ENCODE data around the gene MX1. TPM values are rescaled to one million over a fixed set of nuclear protein-coding genes. Genes with fewer than 3 reads are reported as not detected.

Gene MX1
- total RNA-seq, 1 donor from 2014 or later, result 4.5 TPM

DNA sequence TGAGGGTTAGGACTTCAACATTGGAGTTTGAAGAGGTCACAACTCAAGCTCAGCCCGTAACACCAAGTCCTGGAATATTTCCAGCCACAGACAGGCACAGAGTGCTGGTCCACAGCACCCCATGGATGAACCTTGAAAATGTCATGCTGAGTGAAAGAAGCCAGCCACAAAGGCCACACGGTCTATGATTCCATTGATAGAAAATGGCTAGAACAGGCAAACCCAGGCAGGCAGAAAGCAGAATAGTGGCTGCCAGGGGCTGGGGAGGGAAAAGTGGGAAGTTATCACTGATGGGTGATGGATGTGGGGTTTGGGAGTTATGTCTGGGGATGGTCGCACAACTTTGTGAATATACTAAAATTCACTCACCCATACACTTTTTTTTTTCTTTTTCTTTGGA is 21.3 kb downstream of the MX1 start:
- Mint-ChIP-seq H3K4me1 (ENCODE audit: unreplicated experiment) (peaks cover 7% of the 10 kb centered on the region), H3K27ac (ENCODE audit: unreplicated experiment) (no peak overlapping the region), H3K36me3 (ENCODE audit: low read depth, unreplicated experiment) (no peaks in the 10 kb centered on the region), H3K27me3 (ENCODE audit: unreplicated experiment) (peaks cover 1% of the 10 kb centered on the region), H3K9me3 (ENCODE audit: unreplicated experiment) (no peaks in the 10 kb centered on the region), H3K4me3 (ENCODE audit: unreplicated experiment) (no peak overlapping the region)
- TF ChIP-seq, protein P1, sequence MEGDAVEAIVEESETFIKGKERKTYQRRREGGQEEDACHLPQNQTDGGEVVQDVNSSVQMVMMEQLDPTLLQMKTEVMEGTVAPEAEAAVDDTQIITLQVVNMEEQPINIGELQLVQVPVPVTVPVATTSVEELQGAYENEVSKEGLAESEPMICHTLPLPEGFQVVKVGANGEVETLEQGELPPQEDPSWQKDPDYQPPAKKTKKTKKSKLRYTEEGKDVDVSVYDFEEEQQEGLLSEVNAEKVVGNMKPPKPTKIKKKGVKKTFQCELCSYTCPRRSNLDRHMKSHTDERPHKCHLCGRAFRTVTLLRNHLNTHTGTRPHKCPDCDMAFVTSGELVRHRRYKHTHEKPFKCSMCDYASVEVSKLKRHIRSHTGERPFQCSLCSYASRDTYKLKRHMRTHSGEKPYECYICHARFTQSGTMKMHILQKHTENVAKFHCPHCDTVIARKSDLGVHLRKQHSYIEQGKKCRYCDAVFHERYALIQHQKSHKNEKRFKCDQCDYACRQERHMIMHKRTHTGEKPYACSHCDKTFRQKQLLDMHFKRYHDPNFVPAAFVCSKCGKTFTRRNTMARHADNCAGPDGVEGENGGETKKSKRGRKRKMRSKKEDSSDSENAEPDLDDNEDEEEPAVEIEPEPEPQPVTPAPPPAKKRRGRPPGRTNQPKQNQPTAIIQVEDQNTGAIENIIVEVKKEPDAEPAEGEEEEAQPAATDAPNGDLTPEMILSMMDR (IDR thresholded peaks at IDR 0.05; ENCODE audit: unreplicated experiment), result no peak
- DNase-seq (ENCODE audit: low spot score), result no peak

DNA sequence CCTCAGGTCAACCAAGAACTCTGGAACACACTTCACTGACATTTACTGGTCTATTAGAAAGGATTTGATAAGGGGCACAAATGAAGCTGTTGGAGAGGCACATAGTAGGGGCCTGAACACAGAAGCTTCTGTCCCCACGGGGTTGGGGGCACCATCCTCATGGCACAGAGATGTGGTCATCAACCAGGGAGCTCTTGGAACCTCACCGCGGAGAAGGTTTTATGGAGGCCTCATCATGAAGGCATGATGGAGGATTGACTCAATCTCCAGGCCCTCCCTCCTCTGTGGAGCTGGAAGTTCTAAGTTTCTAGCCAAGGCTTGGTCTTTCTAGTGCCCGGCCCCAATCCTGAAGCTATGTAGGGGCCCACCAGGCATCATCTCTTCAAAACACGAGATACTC is 23.6 kb downstream of the MX1 start:
- no peak for DNase-seq (ENCODE audit: low spot score)
- TF ChIP-seq, protein P1 (IDR thresholded peaks at IDR 0.05; ENCODE audit: unreplicated experiment), result no peak
- H3K4me1 Mint-ChIP-seq (ENCODE audit: unreplicated experiment), result peaks cover 7% of the 10 kb centered on the region
- no peaks in the 10 kb centered on the region for H3K36me3 Mint-ChIP-seq (ENCODE audit: low read depth, unreplicated experiment)
- H3K27ac Mint-ChIP-seq (ENCODE audit: unreplicated experiment), result no peak overlapping the region
- H3K27me3 Mint-ChIP-seq (ENCODE audit: unreplicated experiment), result peaks cover 1% of the 10 kb centered on the region
- H3K4me3 Mint-ChIP-seq (ENCODE audit: unreplicated experiment), result no peak overlapping the region
- H3K9me3 Mint-ChIP-seq (ENCODE audit: unreplicated experiment), result no peaks in the 10 kb centered on the region

DNA sequence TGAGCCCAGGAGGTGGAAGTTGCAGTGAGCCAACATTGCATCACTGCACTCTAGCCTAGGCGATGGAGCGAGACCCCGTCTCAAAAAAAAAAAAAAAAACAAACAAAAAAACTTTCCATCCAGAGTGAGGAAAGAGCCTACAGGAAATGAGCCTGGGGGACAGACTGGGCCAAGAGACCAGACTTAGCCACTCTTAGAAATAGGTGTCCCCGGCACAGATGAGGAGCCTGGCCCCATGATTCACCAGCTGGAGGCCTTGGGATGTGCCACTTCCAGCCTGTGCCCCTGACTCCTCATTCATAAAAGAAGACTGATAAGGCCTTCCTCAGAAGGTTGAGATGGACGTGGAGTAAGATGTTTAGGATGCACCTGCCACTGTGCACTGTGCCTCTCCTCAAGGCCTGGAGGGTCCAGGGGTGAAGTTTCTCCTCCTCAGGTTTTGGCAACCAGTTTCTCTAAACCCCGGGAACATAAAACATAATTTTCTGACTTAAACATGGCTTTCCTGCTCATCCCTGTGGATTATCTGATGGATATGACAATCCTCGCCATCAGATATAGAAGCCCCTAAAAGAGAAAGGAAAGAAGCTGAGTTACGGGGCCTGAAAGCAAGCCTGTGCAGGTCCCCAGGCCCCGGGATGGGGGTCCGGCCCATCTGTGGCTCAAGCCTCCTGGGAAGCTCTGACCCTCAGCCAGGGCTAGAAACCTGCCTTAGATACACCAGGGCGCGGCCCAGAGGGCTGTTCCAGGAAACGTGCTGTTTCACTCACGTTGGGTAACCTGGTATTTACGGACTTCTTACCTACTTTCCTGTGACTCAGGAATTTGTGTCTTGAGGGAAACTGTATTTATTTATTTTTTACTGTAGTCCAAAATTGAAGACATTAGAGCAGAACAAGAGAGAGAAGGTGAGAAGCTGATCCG is 26.0 kb downstream of the MX1 start:
- no peak overlapping the region for H3K4me3 Mint-ChIP-seq (ENCODE audit: unreplicated experiment)
- no peaks in the 10 kb centered on the region for H3K9me3 Mint-ChIP-seq (ENCODE audit: unreplicated experiment)
- no peak for DNase-seq (ENCODE audit: low spot score)
- H3K27ac Mint-ChIP-seq (ENCODE audit: unreplicated experiment), result no peak overlapping the region
- TF ChIP-seq, protein P1 (IDR thresholded peaks at IDR 0.05; ENCODE audit: unreplicated experiment), result no peak
- H3K4me1 Mint-ChIP-seq (ENCODE audit: unreplicated experiment), result no peaks in the 10 kb centered on the region
- H3K27me3 Mint-ChIP-seq (ENCODE audit: unreplicated experiment), result peaks cover 1% of the 10 kb centered on the region
- H3K36me3 Mint-ChIP-seq (ENCODE audit: low read depth, unreplicated experiment), result no peaks in the 10 kb centered on the region

DNA sequence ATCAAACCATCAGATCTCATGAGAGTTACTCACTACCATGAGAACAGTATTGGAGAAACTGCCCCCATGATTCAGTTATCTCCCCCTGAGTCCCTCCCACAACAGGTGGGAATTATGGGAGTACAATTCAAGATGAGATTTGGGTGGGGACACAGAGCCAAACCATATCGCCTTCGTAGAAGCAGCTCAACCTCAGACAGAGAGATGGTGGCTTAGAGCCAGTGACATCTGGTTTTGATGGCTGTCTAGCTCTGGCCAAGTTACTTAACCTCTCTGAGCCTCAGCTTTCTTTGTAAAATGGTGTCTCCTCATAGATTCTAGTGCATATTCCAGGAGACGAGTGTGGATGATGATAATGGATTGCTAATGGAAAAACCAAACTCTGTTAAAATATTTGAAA is 27.2 kb downstream of the MX1 start:
- H3K9me3 Mint-ChIP-seq (ENCODE audit: unreplicated experiment), result no peaks in the 10 kb centered on the region
- H3K4me3 Mint-ChIP-seq (ENCODE audit: unreplicated experiment), result no peak overlapping the region
- H3K27me3 Mint-ChIP-seq (ENCODE audit: unreplicated experiment), result peaks cover 7% of the 10 kb centered on the region
- no peak overlapping the region for H3K27ac Mint-ChIP-seq (ENCODE audit: unreplicated experiment)
- no peaks in the 10 kb centered on the region for H3K36me3 Mint-ChIP-seq (ENCODE audit: low read depth, unreplicated experiment)
- TF ChIP-seq, protein P1 (IDR thresholded peaks at IDR 0.05; ENCODE audit: unreplicated experiment), result no peak
- no peak for DNase-seq (ENCODE audit: low spot score)
- H3K4me1 Mint-ChIP-seq (ENCODE audit: unreplicated experiment), result no peaks in the 10 kb centered on the region

DNA sequence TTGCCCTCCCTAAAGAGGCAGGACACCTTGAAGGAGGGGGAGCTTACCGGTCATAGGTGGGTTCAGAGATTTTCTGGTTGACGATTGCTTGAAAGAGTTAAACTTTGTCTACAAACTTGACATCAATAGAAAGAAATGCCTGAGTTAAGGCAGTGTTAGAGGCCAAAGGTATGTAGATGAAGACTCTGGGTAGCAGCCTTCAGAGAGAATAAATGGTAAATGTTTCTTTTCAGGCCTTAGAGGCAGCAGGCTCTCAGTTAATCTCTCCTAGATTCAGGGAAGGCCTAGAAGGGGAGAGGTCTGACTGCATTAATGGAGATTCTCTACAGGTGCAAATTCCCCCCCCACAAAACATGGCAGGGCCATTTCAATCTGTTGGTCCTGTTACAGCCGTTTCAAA is 27.7 kb downstream of the MX1 start:
- no peaks in the 10 kb centered on the region for H3K9me3 Mint-ChIP-seq (ENCODE audit: unreplicated experiment)
- no peaks in the 10 kb centered on the region for H3K4me1 Mint-ChIP-seq (ENCODE audit: unreplicated experiment)
- DNase-seq (ENCODE audit: low spot score), result no peak
- peaks cover 9% of the 10 kb centered on the region for H3K27me3 Mint-ChIP-seq (ENCODE audit: unreplicated experiment)
- H3K4me3 Mint-ChIP-seq (ENCODE audit: unreplicated experiment), result no peak overlapping the region
- no peaks in the 10 kb centered on the region for H3K36me3 Mint-ChIP-seq (ENCODE audit: low read depth, unreplicated experiment)
- TF ChIP-seq, protein P1 (IDR thresholded peaks at IDR 0.05; ENCODE audit: unreplicated experiment), result no peak
- no peak overlapping the region for H3K27ac Mint-ChIP-seq (ENCODE audit: unreplicated experiment)
